ENCODE measurements around the gene TNFSF15.
"Not testable (repeated sequence)": the region's sequence is repeated elsewhere in the genome, so short reads cannot be mapped to it uniquely, and the experiment has no call there.

Gene TNFSF15

DNA sequence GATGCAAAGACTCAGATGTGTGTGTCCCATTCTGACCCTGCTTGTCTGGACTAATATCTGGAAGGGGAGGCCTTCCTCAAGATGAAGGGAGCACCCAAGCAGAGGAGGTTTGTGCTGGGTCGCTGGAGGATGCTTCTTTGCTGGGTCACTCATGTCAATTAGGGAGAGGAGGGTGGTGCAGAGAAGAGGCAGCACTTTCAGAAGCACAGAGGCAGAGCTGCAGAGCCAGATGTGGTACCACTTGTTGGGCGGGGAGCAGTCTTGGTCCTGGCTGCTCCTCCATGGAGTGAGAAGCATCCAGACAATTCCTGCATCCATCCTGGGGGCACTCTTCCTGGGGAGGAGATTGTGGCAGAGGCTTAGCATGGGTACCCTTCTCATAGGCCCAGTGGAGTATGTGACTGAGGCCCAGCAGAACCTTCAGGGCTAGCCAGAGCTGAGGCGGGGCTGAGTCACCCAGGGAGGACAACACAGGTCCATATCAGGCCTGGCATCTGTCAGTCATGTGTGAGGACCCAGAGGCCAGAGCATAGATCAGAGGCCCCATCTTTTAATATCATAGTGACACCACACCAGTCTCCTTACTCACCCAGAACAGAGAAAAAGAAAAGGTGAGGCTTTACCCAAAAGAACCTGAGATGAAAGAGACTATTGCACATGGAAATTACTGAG lies 59.8 kb downstream of the TNFSF15 start:
- no peak for DNase-seq

DNA sequence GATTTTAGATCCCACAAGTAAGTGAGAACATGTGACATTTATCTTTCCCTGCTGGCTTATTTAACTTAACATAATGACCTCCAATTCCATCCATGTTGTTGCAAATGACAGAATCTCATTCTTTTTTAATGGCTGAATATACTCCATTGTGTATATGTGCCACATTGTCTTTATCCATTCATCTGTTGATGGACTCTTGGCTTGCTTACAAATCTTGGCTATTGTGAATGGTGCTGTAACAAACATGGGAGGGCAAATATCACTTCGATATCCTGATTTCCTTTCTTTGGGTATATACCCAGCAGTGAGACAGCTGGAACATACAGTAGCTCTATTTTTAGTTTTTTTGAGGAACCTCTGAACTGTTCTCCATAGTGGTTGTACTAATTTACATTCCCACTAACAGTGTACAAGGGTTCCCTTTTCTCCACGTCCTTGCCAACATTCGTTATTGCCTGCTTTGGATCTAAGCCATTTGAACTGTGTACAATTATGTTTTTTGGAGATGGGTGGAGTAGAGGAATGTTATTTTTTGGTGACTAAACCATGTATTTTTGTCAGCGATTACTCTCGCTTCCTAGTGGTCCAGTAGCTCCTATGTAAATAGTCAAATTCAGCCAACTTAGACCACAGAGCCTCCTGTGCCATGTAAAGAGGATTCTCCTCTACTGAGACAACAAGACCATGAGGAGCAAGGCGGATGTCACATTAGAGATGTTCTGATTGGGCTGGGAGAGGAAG lies 60.6 kb downstream of the TNFSF15 start:
- no peak for DNase-seq

DNA sequence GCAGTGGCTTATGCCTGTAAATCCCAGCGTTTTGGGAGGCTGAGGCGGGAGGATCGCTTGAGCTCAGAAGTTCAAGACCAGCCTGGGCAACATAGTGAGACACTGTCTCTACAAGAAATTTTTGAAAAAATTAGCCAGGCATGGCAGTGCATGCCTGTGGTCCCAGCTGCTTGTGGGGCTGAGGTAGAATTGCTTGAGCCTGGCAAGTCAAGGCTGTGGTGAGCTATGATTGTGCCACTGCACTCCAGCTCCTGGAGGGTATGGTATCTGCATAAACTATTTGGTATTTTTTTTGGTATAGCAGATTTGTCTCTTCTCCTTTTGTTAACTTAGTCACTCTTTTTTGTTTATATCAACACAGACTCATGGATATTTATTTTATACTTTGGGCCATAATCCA lies 62.4 kb downstream of the TNFSF15 start:
- DNase-seq: no peak

DNA sequence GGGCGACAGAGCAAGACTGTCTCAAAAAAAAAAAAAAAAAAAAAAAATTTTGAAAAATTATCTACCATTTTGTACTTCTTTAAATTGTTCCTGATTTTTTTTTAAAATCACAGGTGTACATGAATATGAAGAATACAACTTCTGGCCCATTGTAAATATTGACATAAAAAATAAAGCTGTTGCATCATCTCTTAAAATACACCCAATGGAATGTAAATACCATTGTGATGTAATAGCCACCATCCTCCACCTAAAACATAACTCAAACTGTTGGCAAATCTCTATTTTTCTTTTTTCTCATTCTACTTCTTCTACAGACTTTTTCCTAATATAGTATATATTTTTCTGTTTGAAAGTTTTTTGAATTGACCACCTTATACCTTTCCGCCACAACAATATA lies 62.9 kb downstream of the TNFSF15 start:
- DNase-seq: no peak

DNA sequence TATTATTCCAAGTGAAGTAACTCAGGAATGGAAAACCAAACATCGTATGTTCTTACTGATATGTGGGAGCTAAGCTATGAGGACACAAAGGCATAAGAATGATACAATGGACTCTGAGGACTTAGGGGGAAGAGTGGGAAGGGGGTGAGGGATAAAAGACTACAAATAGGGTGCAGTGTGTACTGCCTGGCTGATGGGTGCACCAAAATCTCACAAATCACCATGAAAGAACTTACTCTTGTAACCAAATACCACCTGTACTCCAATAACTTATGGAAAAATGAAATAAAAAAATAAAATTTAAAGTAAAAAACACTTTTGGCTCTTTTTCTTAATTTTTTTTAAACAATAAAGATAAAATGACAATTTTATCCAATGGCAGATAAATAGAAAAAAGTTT lies 64.3 kb downstream of the TNFSF15 start:
- DNase-seq: not testable (repeated sequence)

DNA sequence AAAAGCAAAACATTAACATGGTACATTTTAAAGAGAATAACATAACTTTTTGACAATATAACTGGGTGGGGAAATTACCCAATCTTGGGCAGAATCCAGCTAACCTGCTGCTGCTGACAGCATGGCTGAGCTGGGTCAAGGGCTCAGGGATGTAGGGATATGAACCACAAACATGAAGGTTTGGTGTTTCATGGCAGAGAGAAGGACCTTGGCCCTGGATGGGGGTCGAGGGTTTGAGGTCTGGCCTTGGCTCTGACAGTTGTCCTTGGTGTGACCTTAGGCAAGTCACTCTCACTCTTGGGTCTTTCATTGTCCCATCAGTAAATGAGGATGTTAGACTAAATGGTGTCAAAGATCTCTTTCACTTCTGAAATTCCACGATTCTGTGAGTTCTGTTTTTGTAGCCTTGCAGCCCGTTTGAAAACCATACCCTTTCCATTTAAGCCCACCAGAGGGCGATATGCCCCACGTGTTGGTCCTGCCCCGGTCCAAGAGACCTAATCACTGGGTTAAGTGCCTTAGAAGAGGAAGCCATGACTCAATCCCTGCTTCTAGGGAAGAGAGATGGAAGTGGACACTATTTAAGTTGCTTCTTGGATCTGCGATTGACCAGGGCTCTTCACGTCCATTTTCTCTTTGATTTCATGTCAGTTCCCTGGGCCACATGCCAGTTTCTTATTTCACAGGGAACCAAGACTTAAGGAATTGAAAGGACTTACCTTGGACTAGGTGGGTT lies 67.1 kb downstream of the TNFSF15 start:
- peak; percentile 47 for DNase-seq

DNA sequence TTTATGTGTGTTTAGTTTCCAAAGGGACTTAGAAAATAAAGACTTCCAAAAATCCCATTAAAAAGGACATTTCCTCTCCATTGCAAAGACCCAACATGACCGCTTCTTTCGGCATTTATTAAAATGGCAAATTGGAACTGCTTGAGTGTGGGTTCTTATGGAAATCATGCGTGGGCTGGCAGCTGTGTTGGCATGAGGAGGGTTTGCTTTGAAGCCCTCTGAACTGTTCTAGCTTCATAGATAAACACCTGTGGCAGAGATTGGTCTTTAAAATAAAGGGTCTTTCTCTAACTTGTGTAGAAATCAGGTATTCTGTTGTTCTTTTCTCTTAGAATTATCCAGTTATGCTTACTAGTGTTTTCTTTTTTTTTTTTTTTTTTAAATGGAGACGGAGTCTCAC lies 68.0 kb downstream of the TNFSF15 start:
- DNase-seq: no peak

DNA sequence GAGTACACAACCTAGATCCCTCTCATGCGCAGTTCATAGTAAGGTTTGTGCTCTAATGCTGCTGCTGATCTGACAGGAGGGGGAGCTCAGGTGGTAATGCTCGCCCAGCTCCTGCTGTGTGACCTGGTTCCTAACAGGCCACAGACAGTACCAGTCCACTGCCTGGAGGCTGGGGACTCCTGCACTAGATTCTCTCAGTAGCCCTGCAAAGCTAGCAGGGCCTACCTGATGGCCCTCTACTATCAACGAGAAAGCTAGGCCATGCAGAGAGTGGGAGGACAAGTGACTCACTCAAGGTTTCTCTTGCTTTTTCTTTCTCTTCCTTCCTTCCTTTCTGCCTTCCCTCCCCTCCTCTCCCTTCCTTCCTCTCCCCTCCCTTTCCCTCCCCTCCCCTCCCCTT lies 68.7 kb downstream of the TNFSF15 start:
- DNase-seq: no peak

DNA sequence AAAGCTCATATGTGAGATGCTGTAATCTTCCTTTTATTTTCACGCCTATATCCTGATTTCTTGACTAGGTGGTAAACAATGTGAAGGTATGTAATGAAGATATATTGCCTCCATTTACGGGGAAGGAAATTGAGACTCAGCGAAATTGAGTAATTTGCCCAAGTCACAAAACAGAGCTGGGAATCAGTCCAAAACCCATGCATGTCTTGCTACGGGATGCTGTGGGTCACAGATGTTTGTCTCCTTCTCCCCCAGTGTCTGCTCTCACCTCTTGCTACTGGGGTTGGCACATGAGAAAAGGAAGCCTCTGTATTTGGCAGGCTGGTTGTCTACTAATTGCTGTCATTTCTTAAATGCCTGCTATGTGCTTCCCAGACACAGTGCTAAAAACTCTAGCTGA lies 70.1 kb downstream of the TNFSF15 start:
- DNase-seq: no peak

DNA sequence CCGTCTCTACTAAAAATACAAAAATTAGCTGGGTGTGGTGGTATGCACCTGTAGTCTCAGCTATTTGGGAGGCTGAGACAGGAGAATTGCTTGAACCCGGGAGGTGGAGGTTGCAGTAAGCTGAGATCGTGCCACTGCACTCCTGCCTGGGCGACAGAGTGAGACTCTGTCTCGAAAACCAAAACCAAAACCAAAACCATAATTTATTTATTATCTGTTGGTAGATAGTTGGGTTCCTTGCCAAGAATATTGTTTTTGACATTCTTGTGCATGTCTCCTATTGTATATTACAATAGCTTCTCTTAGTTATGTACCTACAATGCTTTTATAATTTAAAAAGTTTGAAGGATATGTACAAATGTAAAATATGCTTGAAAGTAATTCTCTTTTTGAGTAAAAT lies 70.7 kb downstream of the TNFSF15 start:
- not testable (repeated sequence) for DNase-seq
